ENCODE measurements around the gene CRMP1.

The CRMP1 gene

GRCh38 chr4:5790546-5790857 is 102.4 kb downstream of the CRMP1 start:
- DNase-seq: no peak

GRCh38 chr4:5789141-5789540 is 103.7 kb downstream of the CRMP1 start:
- DNase-seq: no peak

GRCh38 chr4:5788144-5788543 is 104.7 kb downstream of the CRMP1 start:
- DNase-seq: no peak

GRCh38 chr4:5787311-5787710 is 105.6 kb downstream of the CRMP1 start:
- DNase-seq: no peak

GRCh38 chr4:5785806-5786680 is 106.8 kb downstream of the CRMP1 start:
- DNase-seq: no peak

- DNase-seq: no peak
Observed at GRCh38 chr4:5784960-5785611, 107.8 kb downstream of the CRMP1 start.

GRCh38 chr4:5784021-5784420 is 108.9 kb downstream of the CRMP1 start:
- DNase-seq: no peak

GRCh38 chr4:5783486-5783885 is 109.4 kb downstream of the CRMP1 start:
- no peak for DNase-seq

- DNase-seq: no peak
Observed at GRCh38 chr4:5782829-5783476, 109.9 kb downstream of the CRMP1 start.

- no peak for DNase-seq
Observed at GRCh38 chr4:5781691-5782090, 111.2 kb downstream of the CRMP1 start.

GRCh38 chr4:5780831-5781480 is 111.9 kb downstream of the CRMP1 start:
- no peak for DNase-seq

GRCh38 chr4:5776510-5776909 is 116.4 kb downstream of the CRMP1 start:
- DNase-seq: no peak

GRCh38 chr4:5774416-5775036 is 118.4 kb downstream of the CRMP1 start:
- DNase-seq: no peak

GRCh38 chr4:5773271-5773555 is 119.7 kb downstream of the CRMP1 start:
- no peak for DNase-seq

- no peak for DNase-seq
Observed at GRCh38 chr4:5772528-5773270, 120.2 kb downstream of the CRMP1 start.

Data from NCI-H1105 (cell line).